Kidney tubule cell (primary cell): ENCODE results near the gene RAF1.
"Not testable (repeated sequence)": the region's sequence is repeated elsewhere in the genome, so short reads cannot be mapped to it uniquely, and the experiment has no call there.

ENCODE experiments used
- DNase-seq: peaks from one replicate; pipeline ENCODE4 v3.0.0-alpha.2; 2018; ENCODE audit warnings: low spot score

RAF1 gene

DNA sequence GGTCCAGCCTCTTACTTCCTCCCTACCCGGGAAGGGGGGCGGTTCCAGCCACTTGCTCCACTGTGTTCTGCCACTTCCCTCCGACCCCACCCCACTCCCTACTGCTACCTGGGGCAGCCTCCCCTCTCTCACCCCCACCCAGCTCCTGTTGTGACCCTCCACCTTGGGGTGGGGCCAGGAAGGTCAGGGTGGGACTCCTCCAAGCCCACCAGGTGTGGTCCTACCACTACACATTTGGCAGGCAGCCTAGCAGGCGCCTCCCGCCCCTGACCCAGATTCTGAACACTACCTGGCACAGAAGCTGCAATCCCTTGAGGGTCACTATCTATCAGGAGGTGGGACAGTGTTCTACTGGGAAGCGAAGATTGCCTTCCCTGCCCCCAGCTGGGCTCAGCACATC is 13.7 kb upstream of the RAF1 start:
- no peak for DNase-seq

GRCh38 chr3:12675115-12675810 is 11.3 kb upstream of the RAF1 start:
- DNase-seq = no peak

DNA sequence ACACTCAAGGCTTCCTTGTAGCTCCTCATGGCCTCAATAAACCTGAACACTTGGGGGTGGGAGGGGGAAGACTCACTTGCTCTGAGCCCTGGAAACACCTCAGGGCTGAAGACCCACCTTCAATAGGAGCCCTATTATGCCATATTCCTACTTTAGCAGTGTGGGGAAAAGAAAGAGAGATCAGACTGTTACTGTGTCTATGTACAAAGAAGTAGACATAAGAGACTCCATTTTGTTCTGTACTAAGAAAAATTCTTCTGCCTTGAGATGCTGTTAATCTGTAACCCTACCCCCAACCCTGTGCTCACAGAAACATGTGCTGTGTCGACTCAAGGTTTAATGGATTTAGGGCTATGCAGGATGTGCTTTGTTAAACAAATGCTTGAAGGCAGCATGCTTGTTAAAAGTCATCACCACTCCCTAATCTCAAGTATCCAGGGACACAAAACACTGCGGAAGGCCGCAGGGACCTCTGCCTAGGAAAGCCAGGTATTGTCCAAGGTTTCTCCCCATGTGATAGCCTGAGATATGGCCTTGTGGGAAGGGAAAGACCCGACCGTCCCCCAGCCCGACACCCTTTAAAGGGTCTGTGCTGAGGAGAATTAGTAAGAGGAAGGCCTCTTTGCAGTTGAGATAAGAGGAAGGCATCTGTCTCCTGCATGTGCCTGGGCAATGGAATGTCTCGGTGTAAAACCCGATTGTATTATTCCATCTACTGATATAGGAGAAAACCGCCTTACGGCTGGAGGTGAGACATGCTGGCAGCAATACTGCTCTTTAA is 10.2 kb upstream of the RAF1 start:
- not testable (repeated sequence) for DNase-seq

DNA sequence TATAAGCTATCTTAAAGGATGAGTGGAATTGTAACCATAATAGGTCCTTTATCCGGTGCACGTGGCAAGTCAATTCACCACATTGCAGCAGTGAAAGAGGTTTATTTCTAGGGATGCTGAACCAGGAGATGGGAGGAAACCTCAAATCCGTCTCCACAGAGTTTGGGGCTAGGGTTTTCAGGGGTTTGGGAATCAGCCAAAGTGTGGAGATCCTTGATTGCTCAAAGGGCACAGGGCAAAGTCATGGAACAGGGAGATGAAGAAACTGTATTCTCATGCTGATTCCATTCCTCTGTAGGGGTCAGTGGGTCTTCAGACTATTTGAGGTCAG is 7.2 kb upstream of the RAF1 start:
- DNase-seq = no peak

DNA sequence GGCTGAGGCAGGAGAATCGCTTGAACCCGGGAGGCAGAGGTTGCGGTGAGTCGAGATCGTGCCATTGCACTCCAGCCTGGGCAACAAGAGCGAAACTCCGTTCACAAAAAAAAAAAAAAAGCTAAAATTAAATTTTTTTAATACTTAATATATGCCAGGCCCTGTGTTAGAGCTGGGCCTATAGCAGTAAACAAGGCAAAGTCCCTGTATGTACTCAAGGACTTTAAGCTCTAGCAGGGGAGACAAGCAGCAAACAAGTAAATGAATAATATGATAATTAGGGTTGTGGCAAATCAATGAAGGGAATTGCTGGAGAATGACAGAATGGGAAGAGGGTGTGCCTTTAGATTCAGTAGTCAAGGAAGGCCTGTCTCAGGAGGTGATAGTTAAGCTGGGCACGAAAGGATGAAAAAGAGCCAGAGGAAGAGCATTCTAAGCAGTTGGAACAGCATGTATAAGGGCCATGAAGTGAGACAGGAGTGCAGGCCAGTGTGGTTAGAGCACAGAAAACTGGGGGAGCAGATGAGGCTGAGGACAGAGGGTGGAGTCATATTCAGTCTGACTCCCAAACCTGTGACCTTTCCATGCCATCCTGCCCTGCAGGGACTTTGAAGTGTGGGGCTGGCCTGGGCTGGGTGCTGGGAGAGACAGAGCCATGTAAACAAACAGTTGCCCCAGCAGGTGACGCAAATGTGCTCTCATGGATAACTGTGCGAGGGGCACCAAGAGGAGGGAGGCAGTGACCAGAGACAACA is 6.6 kb upstream of the RAF1 start:
- no peak for DNase-seq

DNA sequence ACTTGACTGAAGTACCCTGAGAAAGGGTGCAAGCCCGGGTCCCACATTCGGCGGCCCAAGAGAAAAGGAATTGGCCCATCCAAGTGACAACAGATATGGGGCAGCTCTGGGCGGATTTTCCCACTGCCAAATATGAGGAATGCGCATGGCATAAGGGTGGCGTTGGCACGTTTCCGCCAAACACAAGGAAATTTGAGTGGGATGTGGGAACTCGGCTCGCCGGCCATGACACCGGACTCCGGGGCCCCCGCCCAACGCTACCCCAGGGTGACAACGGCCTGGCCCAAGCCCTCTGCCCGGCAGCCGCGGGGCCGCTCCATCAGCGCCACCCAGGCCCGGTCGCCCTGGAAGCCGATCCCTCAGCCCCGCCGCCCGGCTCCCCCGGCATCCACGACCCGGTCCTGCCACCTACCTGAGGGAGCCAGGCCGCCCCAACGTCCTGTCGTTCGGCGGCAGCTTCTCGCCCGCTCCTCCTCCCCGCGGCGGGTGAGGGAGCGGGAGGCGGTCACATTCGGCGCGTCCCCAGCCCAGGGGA is 449 bp downstream of the RAF1 start:
- DNase-seq = peak; percentile 48

DNA sequence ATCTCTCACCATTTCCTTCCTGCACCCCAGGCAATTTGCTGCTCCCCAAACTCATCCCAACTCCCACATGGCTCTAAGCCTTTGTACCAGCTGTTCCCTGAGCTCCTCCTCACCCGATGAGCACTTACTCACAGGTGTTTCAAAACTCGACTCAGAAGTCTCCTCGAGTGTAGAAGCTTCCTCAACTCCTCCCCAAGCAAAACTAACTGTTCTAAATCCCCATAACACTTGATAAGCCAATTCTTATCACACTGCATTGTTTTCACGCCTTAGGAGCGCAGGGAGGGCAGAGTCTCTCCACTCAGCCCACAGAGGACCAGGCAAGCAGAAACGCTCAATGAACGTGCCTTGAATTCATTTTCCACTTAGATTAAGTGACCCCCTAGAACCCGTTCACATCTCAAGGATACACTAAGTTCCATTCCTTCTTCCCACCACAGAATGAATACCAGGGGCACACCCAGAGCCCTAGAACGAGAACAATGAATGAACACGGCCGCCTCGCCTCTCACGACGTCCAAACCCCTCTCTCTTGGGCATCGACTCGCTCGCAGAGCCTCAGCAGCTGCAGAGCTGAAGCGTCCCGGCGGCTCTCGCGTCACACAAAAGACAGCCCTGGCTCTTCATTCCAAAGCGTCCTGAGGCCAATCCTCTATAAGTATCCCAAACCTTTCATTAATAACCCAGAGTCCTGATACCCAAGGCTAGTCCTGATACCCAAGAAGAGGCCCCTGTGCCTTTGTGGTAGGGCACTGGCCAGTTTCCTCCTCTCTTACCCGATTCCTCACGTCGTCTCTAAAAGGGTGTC is 1.1 kb downstream of the RAF1 start:
- DNase-seq = peak; percentile 50

DNA sequence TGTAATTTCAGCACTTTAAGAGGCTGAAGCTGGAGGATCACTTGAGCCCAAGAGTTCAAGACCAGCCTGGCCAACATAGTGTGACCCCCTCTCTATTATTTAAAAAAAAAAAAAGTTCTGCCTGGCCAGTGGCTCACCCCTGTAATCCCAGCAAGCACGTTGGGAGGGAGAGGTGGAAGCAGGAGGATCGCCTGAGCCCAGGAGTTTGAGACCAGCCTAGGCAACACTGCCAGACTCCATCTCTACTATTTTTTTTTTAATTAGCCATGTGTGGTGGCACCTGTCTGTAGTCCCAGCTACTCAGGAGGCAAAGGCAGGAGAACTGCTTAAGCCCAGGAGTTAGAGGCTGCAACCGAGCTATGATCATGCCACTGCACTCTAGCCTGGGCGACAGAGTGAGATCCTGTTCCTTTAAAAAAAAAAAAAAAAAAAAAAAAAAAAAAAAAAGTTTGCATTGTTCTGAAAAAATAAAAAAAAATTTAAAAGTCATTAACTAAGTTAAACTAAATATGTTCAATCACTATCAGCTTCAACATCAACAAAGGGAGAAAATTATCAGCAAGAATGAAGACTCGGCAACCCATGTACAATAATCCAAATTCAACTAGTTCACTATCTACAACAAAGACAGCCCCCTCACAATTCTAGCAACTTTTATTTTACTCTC is 1.9 kb downstream of the RAF1 start:
- DNase-seq = no peak

DNA sequence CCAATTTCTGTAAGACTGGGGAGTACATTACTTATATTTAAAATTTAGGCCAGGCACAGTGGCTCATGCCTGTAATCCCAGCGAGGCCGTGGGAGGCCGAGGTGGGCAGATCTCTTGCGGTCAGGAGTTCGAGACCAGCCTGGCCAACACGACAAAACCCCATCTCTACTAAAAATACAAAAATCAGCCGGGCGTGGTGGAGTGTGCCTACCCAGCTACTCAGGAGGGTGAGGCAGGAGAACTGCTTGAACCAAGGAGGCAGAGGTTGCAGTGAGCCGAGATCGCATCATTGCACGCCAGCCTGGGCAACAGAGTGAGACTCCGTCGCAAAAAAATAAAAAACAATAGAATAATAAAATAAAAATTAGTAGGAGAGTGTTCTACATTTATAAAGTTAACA is 2.5 kb downstream of the RAF1 start:
- DNase-seq = not testable (repeated sequence)

DNA sequence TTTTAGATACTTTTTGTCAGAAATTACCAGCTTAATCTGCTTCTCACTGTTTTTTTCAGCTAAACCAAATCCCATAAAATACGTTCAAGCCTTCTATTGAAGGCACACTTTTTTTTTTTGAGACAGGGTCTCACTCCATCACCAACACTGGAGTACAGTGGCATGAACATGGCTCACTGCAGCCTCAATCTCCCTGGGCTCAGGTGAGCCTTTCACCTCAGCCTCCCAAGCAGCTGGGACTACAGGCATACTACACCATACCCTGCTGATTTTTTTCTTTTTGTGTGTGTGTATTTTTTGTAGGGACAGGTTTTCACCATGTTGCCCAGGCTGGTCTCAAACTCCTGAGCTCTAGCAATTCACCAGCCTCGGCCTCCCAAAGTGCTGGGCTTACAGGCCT is 3.7 kb downstream of the RAF1 start:
- no peak for DNase-seq

GRCh38 chr3:12659316-12660015 is 4.5 kb downstream of the RAF1 start:
- no peak for DNase-seq

DNA sequence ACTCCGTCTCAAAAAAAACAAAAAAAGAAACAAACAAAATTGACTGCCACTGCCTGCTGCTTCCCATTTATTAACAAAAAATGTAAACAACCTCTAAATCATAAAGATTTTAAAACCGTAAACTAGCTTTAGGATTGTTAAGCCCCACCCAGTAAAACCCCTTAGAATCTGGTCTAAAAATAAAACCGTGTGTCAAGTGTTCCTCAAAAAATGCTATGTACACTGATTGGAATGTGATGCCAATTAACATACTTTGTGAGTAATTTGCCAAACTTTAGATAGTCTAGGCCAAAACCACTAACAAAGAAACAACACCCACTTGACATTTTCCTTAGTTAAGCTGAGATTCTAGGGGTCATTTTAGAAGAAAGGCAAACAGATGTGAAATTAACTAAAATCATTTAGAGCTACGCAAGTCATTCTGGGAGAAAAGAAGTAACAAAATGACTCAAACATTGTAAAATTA is 5.3 kb downstream of the RAF1 start:
- peak; percentile 49 for DNase-seq

- DNase-seq = no peak
Measured at GRCh38 chr3:12656850-12657249, 7.1 kb downstream of the RAF1 start.

- DNase-seq = no peak
Measured at GRCh38 chr3:12656193-12656592, 7.7 kb downstream of the RAF1 start.

GRCh38 chr3:12655701-12656100 is 8.2 kb downstream of the RAF1 start:
- no peak for DNase-seq

DNA sequence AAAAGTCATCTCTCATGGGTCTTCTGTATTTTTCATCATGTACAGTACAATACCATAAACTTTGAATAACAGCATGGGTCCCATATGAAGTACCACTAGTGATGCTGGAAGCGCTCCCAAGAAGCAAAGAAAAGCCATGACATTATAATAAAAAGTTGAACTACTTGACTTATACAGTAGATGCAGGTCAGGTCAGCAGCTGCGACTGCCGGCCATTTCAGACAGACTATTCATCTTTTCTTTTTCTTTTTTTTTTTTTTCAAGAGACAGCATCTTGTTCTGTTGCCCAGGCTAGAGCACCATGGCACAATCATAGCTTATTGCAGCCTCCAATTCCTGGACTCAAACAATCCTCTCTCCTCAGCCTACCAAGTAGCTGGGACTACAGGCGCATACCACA is 10.2 kb downstream of the RAF1 start:
- no peak for DNase-seq

- no peak for DNase-seq
Measured at GRCh38 chr3:12648384-12648959, 15.4 kb downstream of the RAF1 start.

- peak; percentile 14 for DNase-seq
Measured at GRCh38 chr3:12644331-12644937, 19.5 kb downstream of the RAF1 start.

DNA sequence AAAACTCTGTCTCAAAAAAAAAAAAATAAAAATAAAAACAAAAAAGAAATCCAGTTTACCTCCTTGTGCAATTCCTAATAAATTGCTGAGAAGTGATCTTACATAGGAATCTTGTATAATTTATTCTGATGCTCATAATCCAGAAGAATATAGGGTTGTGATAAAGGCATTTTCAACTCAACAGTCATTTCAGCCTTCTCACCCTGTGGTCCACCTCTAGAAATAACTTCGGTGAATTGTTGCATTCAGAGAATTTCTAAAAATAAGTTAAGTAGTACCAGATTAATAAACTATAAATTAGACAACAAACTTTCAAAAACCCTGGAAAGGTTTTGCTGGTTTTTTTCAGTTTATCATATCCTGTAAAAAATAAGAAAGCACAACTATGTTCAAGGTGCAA is 20.2 kb downstream of the RAF1 start:
- no peak for DNase-seq

DNA sequence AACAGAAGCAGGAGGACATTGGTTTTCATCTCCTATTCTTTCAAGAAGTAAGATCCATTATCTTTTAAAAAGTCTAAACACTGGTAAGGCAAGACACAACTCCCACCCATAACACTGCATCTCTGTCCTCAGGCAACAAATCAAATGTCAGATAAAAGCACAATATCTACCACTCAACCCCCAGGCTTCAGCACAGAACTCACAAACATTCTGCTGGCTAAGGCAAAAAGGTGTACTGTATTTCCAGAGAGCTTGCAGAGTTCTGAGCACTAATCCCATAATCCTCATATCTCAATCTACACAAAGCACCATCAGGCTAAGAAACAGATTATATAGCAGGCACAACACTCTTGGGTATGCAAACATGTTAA is 20.9 kb downstream of the RAF1 start:
- DNase-seq = no peak
